Endothelial cell of umbilical vein (primary cell): ENCODE results near the gene KRT32. TPM values are rescaled to one million over a fixed set of nuclear protein-coding genes. Genes with fewer than 3 reads are reported as not detected.

ENCODE experiments used
- BruUV-seq: library from RNA; stranded (reverse); fragments of 400-500 nt; replicated peaks from 2 replicates; lab custom pipeline; 2021; lab: Mats Ljungman, UMichigan
- CTCF ChIA-PET: fragments of 300-600, 350-600 bp; sonication (Branson Sonifier 250); formaldehyde crosslinking; loops from one replicate; lab custom pipeline; 2021; ENCODE audit warnings: antibody characterized with exemption, inconsistent platforms; lab: Charles Lee
- POLR2A ChIA-PET: fragments of 300-600, 350-600 bp; sonication (Branson Sonifier 250); formaldehyde crosslinking; loops from one replicate; lab custom pipeline; 2021; ENCODE audit warnings: antibody characterized with exemption, inconsistent platforms; lab: Charles Lee
- DNase-seq: peaks from one replicate; pipeline ENCODE4 v3.0.0-alpha.2; 2011; ENCODE audit warnings: low read depth, low spot score
- FAIRE-seq: peaks from 2 replicates; lab custom pipeline; 2011; peaks lifted over from hg19 to GRCh38; lab: Jason Lieb, UNC
- H2AFZ ChIP-seq: 2 replicates; pipeline ENCODE4 v1.6.0; 2012; ENCODE audit warnings: low read depth, low read length, control low read depth, inconsistent platforms
- H3K27ac ChIP-seq: 2 replicates; pipeline ENCODE4 v1.5.1; 2011; ENCODE audit warnings: low read depth, mild to moderate bottlenecking, control low read depth, low read length, moderate library complexity; ENCODE audit not compliant: insufficient read depth
- H3K27me3 ChIP-seq, 2 experiments: 2 replicates each; pipeline versions ENCODE4 v1.6.0 to v1.6.1; 2011; ENCODE audit warnings: low read length in 2 of 2, mixed read lengths in 1 of 2; ENCODE audit not compliant: control insufficient read depth in 2 of 2, insufficient read depth in 2 of 2
- H3K36me3 ChIP-seq, 2 experiments: 2 replicates in 1 of 2; 3 replicates in 1 of 2; pipeline ENCODE4 v1.5.1; 2011; ENCODE audit warnings: low read length in 2 of 2, mild to moderate bottlenecking in 1 of 2, moderate library complexity in 1 of 2; ENCODE audit not compliant: control insufficient read depth in 2 of 2, insufficient read depth in 2 of 2; ENCODE audit errors: extremely low read depth in 1 of 2
- H3K4me1 ChIP-seq: 3 replicates; pipeline ENCODE4 v1.5.1; 2011; ENCODE audit warnings: mild to moderate bottlenecking, low read length; ENCODE audit not compliant: control insufficient read depth, insufficient read depth; ENCODE audit errors: extremely low read depth
- H3K4me2 ChIP-seq: 2 replicates; pipeline ENCODE4 v1.6.1; 2011; ENCODE audit warnings: low read length, control low read depth, mixed read lengths; ENCODE audit not compliant: insufficient read depth
- H3K4me3 ChIP-seq, 3 experiments: fragments of 200-600 bp in 1 of 3; sonication (generic), shearing (Covaris generic) in 1 of 3; replicated peaks in 1 of 3; 2 replicates each; pipeline ENCODE4 v1.5.1; 2011 to 2016; ENCODE audit warnings: control low read depth in 3 of 3, low read length in 3 of 3, mild to moderate bottlenecking in 2 of 3, inconsistent platforms in 1 of 3, low read depth in 1 of 3, moderate library complexity in 1 of 3; ENCODE audit not compliant: insufficient read depth in 1 of 3
- H3K79me2 ChIP-seq: 2 replicates; pipeline ENCODE4 v1.6.0; 2012; ENCODE audit warnings: low read length, inconsistent platforms; ENCODE audit not compliant: control insufficient read depth, insufficient read depth
- H3K9ac ChIP-seq: replicated peaks from 2 replicates; pipeline ENCODE3; 2011; ENCODE audit warnings: low read length, control low read depth; ENCODE audit not compliant: insufficient read depth; ENCODE audit errors: extremely low read depth
- H3K9me1 ChIP-seq: replicated peaks from 3 replicates; pipeline ENCODE4 v1.6.0; 2011; ENCODE audit warnings: mild to moderate bottlenecking, low read length; ENCODE audit not compliant: control insufficient read depth, insufficient read depth; ENCODE audit errors: extremely low read depth
- H3K9me3 ChIP-seq: replicated peaks from 2 replicates; pipeline ENCODE4 v1.5.1; 2012; ENCODE audit warnings: low read length, inconsistent platforms; ENCODE audit not compliant: control insufficient read depth, insufficient read depth
- H4K20me1 ChIP-seq: replicated peaks from 2 replicates; pipeline ENCODE3; 2011; ENCODE audit warnings: mild to moderate bottlenecking, low read length; ENCODE audit not compliant: control insufficient read depth, insufficient read depth; ENCODE audit errors: extremely low read depth
- EZH2 ChIP-seq: IDR thresholded peaks from 2 replicates; pipeline ENCODE4 v1.6.1; 2012; ENCODE audit warnings: borderline replicate concordance, low read depth, mild to moderate bottlenecking, moderate library complexity, low read length, inconsistent platforms; ENCODE audit not compliant: severe bottlenecking
- FOS ChIP-seq: IDR thresholded peaks from 2 replicates; pipeline ENCODE4 v1.6.1; 2011; ENCODE audit warnings: mild to moderate bottlenecking, low read length, moderate library complexity, borderline replicate concordance; ENCODE audit not compliant: insufficient read depth
- GATA2 ChIP-seq: IDR thresholded peaks from 2 replicates; pipeline ENCODE4 v1.7.0; 2011; ENCODE audit warnings: low read depth, mild to moderate bottlenecking, moderate library complexity, mixed read lengths, low read length; ENCODE audit not compliant: insufficient read length, insufficient read depth
- JUN ChIP-seq: IDR thresholded peaks from 2 replicates; pipeline ENCODE4 v1.6.1; 2011; ENCODE audit warnings: borderline replicate concordance, low read depth; ENCODE audit not compliant: insufficient read length, insufficient read depth
- POLR2A ChIP-seq: IDR thresholded peaks from 2 replicates; pipeline ENCODE4 v1.6.1; 2012; ENCODE audit warnings: low read depth, mild to moderate bottlenecking, control low read depth, low read length
- POLR2AphosphoS5 ChIP-seq: IDR thresholded peaks from 2 replicates; pipeline ENCODE4 v1.6.1; 2012; ENCODE audit warnings: low read depth, mild to moderate bottlenecking, control low read depth, low read length, moderate library complexity; ENCODE audit not compliant: insufficient read depth
- dilution Hi-C: fragments of 300-500 bp; cut with MboI; formaldehyde crosslinking; loops from one replicate; pipeline ENCODE4 v1.15.0; 2019; ENCODE audit warnings: low sequenced_read_pairs; ENCODE audit not compliant: extremely low pct_ligation_motif_present
- intact Hi-C: fragments of 100-400 bp; cut with micrococcal nuclease; formaldehyde crosslinking; loops from one replicate; pipeline ENCODE4 v1.10.0; 2022
- polyA plus RNA-seq, 4 experiments: library from polyadenylated mRNA; depleted of rRNA in 3 of 4; stranded (reverse) in 3 of 4; unstranded in 1 of 4; fragments of >200 nt; gene quantifications; 2 replicates each; pipeline versions ENCODE4 v1.2.1 to v1.2.3, GENCODE V29; 2011 to 2012; ENCODE audit warnings: missing spikeins in 1 of 4
- total RNA-seq: library from RNA; stranded (reverse); gene quantifications from 2 replicates; pipeline ENCODE4 v1.2.3, GENCODE V29; 2021
- TF ChIP-seq, protein P1 (sequence below), 2 donors: IDR thresholded peaks; 1 replicate in 1 of 2; 2 replicates in 1 of 2; pipeline ENCODE4 v1.5.1; 2011; ENCODE audit warnings: low read length in 2 of 2, mild to moderate bottlenecking in 2 of 2, moderate library complexity in 2 of 2, control low read depth in 1 of 2, inconsistent platforms in 1 of 2, low read depth in 1 of 2; ENCODE audit not compliant: insufficient read depth in 1 of 2; ENCODE audit errors: extremely low read depth in 1 of 2
- TF ChIP-seq, protein P2 (sequence below): IDR thresholded peaks from 2 replicates; pipeline ENCODE4 v1.6.1; 2011; ENCODE audit not compliant: insufficient read depth, insufficient read length

Gene KRT32
- total and polyA plus RNA-seq, 2 donors (not counting 3 experiments of a cell fraction or from before 2014, with no cell fraction given), result not detected

DNA sequence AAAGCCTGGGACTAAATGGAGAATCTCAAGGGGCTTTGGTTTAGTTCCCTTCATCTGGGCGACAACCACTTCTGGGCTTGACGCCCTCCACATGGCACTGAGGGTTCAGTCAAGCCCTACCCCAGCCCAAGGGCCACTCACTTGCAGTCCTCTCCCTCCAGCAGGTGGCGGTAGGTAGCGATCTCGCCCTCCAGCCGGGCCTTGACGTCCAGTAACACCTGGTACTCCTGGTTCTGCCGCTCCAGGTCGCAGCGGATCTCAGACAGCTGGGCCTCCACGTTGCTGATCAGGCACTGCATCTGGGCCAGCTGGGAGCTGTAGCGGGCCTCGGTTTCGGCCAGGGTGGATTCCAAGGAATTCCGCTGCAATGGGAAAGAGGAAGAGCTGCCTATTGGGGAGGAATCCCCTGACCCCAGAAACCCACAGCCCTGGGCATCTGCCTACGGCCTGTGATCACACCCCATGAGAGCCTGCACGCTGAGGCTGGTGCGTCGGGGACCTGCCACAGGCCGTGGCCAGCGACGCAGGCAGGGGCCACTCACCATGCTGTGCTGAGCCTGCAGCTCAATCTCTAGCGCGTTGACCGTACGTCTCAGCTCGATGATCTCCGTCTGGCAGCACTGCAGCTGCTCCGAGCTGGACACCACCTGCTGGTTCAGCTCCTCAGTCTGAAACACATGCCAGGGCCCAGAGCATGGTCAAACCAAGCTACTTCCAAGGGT lies 19.8 kb upstream of the KRT32 start:
- CTCF ChIA-PET, result interaction anchor here (0.6 to 22.3 kb wide), 21 partner anchors 9 to 630 kb away, joined by 3 to 350 read pairs (median 5); partner anchors contain the start of gene KRT32
- Histone ChIP-seq H2AFZ (no peak overlapping the region), H4K20me1 (no peaks in the 10 kb centered on the region), H3K9ac (no peak overlapping the region), H3K36me3 (no peaks in the 10 kb centered on the region), H3K79me2 (no peaks in the 10 kb centered on the region), H3K9me3 (no peaks in the 10 kb centered on the region), H3K4me2 (no peak overlapping the region), H3K4me1 (no peaks in the 10 kb centered on the region), H3K27ac (no peak overlapping the region), H3K9me1 (no peaks in the 10 kb centered on the region), H3K27me3 (no peaks in the 10 kb centered on the region), H3K4me3 (no peak overlapping the region)
- POLR2A ChIA-PET, result no interaction called here
- intact Hi-C loops, result loop anchor here (1.0 to 2.0 kb wide), 4 partner anchors 9 to 180 kb away; no protein-coding TSS in a partner anchor
- dilution Hi-C loops, result no loop called here
- DNase-seq, result peak; percentile 28
- TF ChIP-seq, protein P1, sequence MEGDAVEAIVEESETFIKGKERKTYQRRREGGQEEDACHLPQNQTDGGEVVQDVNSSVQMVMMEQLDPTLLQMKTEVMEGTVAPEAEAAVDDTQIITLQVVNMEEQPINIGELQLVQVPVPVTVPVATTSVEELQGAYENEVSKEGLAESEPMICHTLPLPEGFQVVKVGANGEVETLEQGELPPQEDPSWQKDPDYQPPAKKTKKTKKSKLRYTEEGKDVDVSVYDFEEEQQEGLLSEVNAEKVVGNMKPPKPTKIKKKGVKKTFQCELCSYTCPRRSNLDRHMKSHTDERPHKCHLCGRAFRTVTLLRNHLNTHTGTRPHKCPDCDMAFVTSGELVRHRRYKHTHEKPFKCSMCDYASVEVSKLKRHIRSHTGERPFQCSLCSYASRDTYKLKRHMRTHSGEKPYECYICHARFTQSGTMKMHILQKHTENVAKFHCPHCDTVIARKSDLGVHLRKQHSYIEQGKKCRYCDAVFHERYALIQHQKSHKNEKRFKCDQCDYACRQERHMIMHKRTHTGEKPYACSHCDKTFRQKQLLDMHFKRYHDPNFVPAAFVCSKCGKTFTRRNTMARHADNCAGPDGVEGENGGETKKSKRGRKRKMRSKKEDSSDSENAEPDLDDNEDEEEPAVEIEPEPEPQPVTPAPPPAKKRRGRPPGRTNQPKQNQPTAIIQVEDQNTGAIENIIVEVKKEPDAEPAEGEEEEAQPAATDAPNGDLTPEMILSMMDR (IDR thresholded peaks at IDR 0.05; ENCODE audit: extremely low read depth in 1 of 2, insufficient read depth in 1 of 2, low read depth in 1 of 2, low read length in 2 of 2), result peak; percentile 65 to 80
- TF ChIP-seq, protein P2, sequence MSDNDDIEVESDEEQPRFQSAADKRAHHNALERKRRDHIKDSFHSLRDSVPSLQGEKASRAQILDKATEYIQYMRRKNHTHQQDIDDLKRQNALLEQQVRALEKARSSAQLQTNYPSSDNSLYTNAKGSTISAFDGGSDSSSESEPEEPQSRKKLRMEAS, result no peak
- peak; percentile 48 for FAIRE-seq
- no TSS peak for BruUV-seq

DNA sequence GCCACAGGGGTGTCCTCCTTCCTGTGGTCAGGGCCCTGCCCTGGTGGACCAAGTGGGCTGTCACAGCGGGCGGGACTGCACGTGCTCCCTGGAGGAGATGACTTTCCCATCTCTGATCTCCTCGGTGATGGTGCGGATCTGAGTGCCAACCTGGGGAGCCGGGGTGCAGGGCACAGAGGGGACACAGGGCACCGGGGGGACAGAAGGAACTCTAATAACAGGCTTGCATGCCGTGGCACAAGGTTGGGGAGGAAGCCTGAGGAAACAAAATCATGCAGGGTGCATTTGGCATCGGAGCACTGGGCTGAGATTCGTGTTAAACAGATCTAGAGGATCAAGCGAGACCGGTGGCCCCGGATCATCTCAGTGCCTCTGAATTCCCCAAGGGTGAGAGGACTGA lies 19.1 kb upstream of the KRT32 start:
- H3K9ac ChIP-seq, result no peak overlapping the region
- H3K36me3 ChIP-seq, result no peaks in the 10 kb centered on the region
- CTCF ChIA-PET, result interaction anchor here (1.5 to 22.3 kb wide), 9 partner anchors 9 to 630 kb away, joined by 4 to 350 read pairs (median 8); partner anchors contain the start of gene KRT32
- intact Hi-C loops, result loop anchor here (1.0 to 2.0 kb wide), 3 partner anchors 62 to 180 kb away; no protein-coding TSS in a partner anchor
- H3K4me2 ChIP-seq, result no peak overlapping the region
- DNase-seq, result no peak
- no peak for FAIRE-seq
- TF ChIP-seq EZH2 (no peak), GATA2 (no peak), POLR2AphosphoS5 (no peak), FOS (no peak), JUN (no peak), POLR2A (no peak)
- TF ChIP-seq, protein P2, result no peak
- H3K79me2 ChIP-seq, result no peaks in the 10 kb centered on the region
- POLR2A ChIA-PET, result no interaction called here
- H4K20me1 ChIP-seq, result no peaks in the 10 kb centered on the region
- no peaks in the 10 kb centered on the region for H3K9me1 ChIP-seq
- H3K27me3 ChIP-seq, result no peaks in the 10 kb centered on the region
- no peaks in the 10 kb centered on the region for H3K9me3 ChIP-seq
- BruUV-seq, result no TSS peak
- H3K4me3 ChIP-seq, result no peak overlapping the region
- H3K27ac ChIP-seq, result no peak overlapping the region
- no peaks in the 10 kb centered on the region for H3K4me1 ChIP-seq
- dilution Hi-C loops, result no loop called here
- H2AFZ ChIP-seq, result no peak overlapping the region
